Fibroblast of pulmonary artery (primary cell): Measurements from ENCODE around the gene TBL1Y.

Source experiments
- DNase-seq: peaks from one replicate; pipeline ENCODE4 v3.0.0-alpha.2; 2010; ENCODE audit warnings: low read depth
- H3K4me3 ChIP-seq: replicated peaks from 2 replicates; pipeline ENCODE4 v1.5.1; 2011; ENCODE audit warnings: low read depth, mild to moderate bottlenecking, control low read depth, low read length, moderate library complexity
- TF ChIP-seq, protein P1 (sequence below): IDR thresholded peaks from 2 replicates; pipeline ENCODE4 v1.5.1; 2011; ENCODE audit warnings: mild to moderate bottlenecking, control low read depth, low read length, inconsistent platforms; ENCODE audit errors: missing control alignments

TBL1Y gene

GRCh38 chrY:6911253-6911881 is 870 bp downstream of the TBL1Y start, which contains the start of gene AMELY:
Gene AMELY, minus strand, starts transcription at chrY:6911752. Its CDS starts 39,144 bp downstream, at chrY:6872608.
- no peak within 1 kb of the TSS for H3K4me3 ChIP-seq
- TF ChIP-seq, protein P1, sequence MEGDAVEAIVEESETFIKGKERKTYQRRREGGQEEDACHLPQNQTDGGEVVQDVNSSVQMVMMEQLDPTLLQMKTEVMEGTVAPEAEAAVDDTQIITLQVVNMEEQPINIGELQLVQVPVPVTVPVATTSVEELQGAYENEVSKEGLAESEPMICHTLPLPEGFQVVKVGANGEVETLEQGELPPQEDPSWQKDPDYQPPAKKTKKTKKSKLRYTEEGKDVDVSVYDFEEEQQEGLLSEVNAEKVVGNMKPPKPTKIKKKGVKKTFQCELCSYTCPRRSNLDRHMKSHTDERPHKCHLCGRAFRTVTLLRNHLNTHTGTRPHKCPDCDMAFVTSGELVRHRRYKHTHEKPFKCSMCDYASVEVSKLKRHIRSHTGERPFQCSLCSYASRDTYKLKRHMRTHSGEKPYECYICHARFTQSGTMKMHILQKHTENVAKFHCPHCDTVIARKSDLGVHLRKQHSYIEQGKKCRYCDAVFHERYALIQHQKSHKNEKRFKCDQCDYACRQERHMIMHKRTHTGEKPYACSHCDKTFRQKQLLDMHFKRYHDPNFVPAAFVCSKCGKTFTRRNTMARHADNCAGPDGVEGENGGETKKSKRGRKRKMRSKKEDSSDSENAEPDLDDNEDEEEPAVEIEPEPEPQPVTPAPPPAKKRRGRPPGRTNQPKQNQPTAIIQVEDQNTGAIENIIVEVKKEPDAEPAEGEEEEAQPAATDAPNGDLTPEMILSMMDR, result no peak
- DNase-seq, result no peak

DNA sequence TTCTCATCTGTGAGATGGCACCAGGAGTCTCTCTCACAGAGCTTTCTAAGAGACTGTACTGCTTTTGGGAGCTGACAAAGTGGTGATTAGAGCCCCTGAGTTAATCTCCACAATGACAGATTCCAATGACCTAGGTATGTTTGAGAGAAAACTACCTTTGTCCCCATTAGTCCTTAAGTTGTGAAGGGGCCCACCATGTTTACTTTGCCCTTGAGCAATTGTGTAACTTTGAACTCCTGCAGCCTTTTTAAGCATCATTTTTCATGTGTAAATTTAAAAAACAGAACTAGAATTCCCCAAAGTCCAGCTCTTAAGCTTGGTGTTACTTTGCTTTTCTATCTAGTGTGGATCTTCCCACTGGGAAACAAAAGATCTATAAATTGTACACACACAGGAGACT is 2.9 kb downstream of the TBL1Y start:
- TF ChIP-seq, protein P1, result no peak
- no peak overlapping the region for H3K4me3 ChIP-seq
- DNase-seq, result no peak

DNA sequence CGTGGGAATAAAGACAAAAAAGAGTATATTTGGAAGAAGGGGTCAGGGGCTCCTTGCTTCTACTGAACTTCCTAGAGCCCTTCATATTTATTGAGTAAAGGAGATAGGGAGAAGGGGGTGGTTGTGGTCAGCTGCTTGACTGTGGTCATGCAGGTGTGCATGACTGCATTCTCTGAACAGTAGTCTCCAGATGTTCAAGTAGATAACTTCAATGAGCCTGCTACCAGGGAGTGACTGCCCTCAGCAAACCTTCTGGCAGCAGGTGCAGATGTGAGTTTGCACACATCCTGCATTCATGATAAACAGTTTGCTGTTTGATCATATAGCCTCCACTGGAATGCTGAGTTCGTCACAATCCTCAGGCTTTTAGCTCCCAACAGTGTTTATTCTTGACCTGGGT is 10.6 kb downstream of the TBL1Y start:
- TF ChIP-seq, protein P1, result no peak
- no peak overlapping the region for H3K4me3 ChIP-seq
- DNase-seq, result no peak

- no peak for DNase-seq
- H3K4me3 ChIP-seq, result no peak overlapping the region
- TF ChIP-seq, protein P1, result no peak
Measured at GRCh38 chrY:6928265-6928664, 17.8 kb downstream of the TBL1Y start.

DNA sequence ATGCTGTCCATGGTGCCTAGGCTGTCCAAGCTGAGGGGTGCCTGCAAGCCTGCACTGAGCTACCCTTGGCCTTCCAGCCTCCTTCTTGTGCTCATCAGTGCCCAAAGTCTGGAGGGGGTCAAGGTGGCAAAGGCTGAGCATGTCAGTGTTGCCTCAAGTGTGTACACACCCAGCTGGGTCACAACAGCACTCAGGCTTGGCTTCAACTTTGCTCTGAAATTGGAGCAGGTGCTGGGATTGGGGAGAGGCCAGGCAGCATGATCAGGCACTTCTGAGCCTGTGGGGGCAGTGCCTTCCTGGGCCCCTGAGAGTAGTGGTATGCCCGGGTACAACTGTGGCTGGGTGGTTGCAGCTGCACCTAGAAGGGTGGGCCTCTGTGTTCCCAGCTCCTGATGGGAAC is 18.7 kb downstream of the TBL1Y start:
- DNase-seq, result no peak
- TF ChIP-seq, protein P1, result no peak

GRCh38 chrY:6931779-6932396 is 21.4 kb downstream of the TBL1Y start:
- H3K4me3 ChIP-seq, result no peak overlapping the region
- TF ChIP-seq, protein P1, result no peak
- no peak for DNase-seq

More for the DNA sequence above, 18.7 kb downstream of the TBL1Y start:
- H3K4me3 ChIP-seq, result no peak overlapping the region

- H3K4me3 ChIP-seq, result no peak overlapping the region
- no peak for DNase-seq
- TF ChIP-seq, protein P1, result no peak
Measured at GRCh38 chrY:6935497-6935896, 25.0 kb downstream of the TBL1Y start.
